ENCODE data around the gene SMAD7. TPM values are rescaled to one million over a fixed set of nuclear protein-coding genes. Genes with fewer than 3 reads are reported as not detected.

SMAD7 gene
- total RNA-seq, 1 experiment from 2014 or later: 8.8 TPM

- no peak for DNase-seq (ENCODE audit: low read depth)
These were observed 36.3 kb upstream of the SMAD7 start for GRCh38 chr18:48986851-48987761.

GRCh38 chr18:48985161-48985560, 34.4 kb upstream of the SMAD7 start:
- no peak for DNase-seq (ENCODE audit: low read depth)

- no peak for DNase-seq (ENCODE audit: low read depth)
These were observed 33.1 kb upstream of the SMAD7 start for GRCh38 chr18:48983793-48984437.

GRCh38 chr18:48982266-48982665, 31.5 kb upstream of the SMAD7 start:
- DNase-seq (ENCODE audit: low read depth): no peak

GRCh38 chr18:48979944-48980890, 29.5 kb upstream of the SMAD7 start:
- peak; percentile 48 for DNase-seq (ENCODE audit: low read depth)

GRCh38 chr18:48977914-48978313, 27.1 kb upstream of the SMAD7 start:
- DNase-seq (ENCODE audit: low read depth): no peak

- DNase-seq (ENCODE audit: low read depth): peak; percentile 64
These were observed 25.3 kb upstream of the SMAD7 start for GRCh38 chr18:48975817-48976649.

- no peak for DNase-seq (ENCODE audit: low read depth)
These were observed 24.5 kb upstream of the SMAD7 start for GRCh38 chr18:48975120-48975816.

GRCh38 chr18:48974304-48975119, 23.7 kb upstream of the SMAD7 start:
- no peak for DNase-seq (ENCODE audit: low read depth)

GRCh38 chr18:48973731-48974130, 23.0 kb upstream of the SMAD7 start:
- DNase-seq (ENCODE audit: low read depth): no peak

- no peak for DNase-seq (ENCODE audit: low read depth)
These were observed 17.8 kb upstream of the SMAD7 start for GRCh38 chr18:48968412-48969215.

GRCh38 chr18:48967545-48967944, 16.8 kb upstream of the SMAD7 start:
- DNase-seq (ENCODE audit: low read depth): no peak

- DNase-seq (ENCODE audit: low read depth): no peak
These were observed 15.8 kb upstream of the SMAD7 start for GRCh38 chr18:48966523-48966922.

- no peak for DNase-seq (ENCODE audit: low read depth)
These were observed 13.1 kb upstream of the SMAD7 start for GRCh38 chr18:48963586-48964470.

GRCh38 chr18:48962994-48963561, 12.3 kb upstream of the SMAD7 start:
- no peak for DNase-seq (ENCODE audit: low read depth)

- DNase-seq (ENCODE audit: low read depth): no peak
These were observed 11.7 kb upstream of the SMAD7 start for GRCh38 chr18:48962252-48962993.

- DNase-seq (ENCODE audit: low read depth): peak; percentile 73
These were observed 10.8 kb upstream of the SMAD7 start for GRCh38 chr18:48961547-48961946.

Data from RPMI7951 (cell line).